ENCODE results near the gene HMGA1. TPM values are rescaled to one million over a fixed set of nuclear protein-coding genes. Genes with fewer than 3 reads are reported as not detected.
A peak's percentile ranks its signal among the peaks of the same experiment; 100 is the strongest.

HMGA1 gene
- total RNA-seq, 2 experiments from 2014 or later, result 569 to 649 TPM

DNA sequence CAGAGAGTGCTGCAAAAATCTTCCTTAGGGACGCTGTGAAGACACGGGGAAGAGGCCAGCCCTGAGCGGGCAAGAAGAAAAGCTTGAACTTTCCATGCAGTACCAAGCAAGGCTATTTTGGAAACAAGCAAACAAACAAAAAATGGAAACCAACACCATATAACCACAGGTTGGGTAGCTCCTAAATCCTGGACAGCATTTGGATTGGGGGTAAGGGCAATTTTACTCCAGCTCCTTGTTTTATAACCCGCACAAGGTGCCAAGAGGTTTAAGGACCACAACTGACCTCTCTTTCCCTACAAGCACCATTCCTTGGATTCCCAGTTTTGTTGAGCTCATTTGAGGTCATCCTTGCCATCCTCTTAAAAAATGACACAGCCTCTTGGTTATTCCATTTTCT lies 43.5 kb downstream of the HMGA1 start:
- CTCF ChIA-PET, result interaction anchor here (0.7 kb wide), 1 partner anchor 48 kb away, joined by 3 read pairs; no protein-coding TSS in a partner anchor
- H3K36me3 Mint-ChIP-seq (ENCODE audit: low read depth), result peaks cover 17% of the 10 kb centered on the region
- H3K9me3 Mint-ChIP-seq (ENCODE audit: low read depth), result no peaks in the 10 kb centered on the region
- DNase-seq (no peak), ATAC-seq (no peak)
- intact Hi-C loops (cut with DNase I, micrococcal nuclease), result no loop called here
- H3K4me3 Mint-ChIP-seq, result no peak overlapping the region
- H3K27me3 Mint-ChIP-seq, result no peaks in the 10 kb centered on the region
- H3K4me1 Mint-ChIP-seq, result peaks cover 9% of the 10 kb centered on the region
- POLR2A ChIA-PET, result no interaction called here
- no peak overlapping the region for H3K27ac Mint-ChIP-seq

DNA sequence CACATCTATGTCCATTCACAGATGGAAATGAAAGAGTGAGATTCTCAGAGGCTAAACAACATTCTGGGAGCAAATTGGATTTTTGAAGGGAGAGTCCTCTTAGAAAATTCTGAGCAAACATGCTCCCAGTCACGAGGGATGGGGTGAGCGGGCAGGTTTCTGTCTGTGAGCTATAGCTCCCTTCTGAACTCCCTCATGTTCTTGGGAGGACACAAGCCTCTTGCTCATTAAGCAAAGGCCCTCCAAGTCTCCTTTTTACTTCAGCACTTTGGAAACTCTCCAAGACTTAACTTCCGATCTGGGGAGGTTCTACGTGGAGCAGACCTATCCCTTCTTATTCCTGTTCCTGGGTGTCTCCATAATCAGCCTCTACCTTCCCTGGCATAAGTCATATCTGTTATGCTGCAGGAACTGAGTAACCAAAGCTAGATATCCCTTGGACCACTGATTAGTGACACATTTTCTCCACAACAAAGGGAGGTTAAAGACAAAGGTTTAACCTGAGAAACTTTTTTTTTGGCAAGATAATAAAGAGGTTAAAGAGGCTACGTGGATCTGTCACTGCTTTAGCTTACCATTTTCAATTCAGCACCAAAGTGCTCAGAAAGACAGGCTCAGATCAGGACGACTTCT lies 45.1 kb downstream of the HMGA1 start:
- ATAC-seq (no peak), DNase-seq (no peak)
- Mint-ChIP-seq H3K9me3 (ENCODE audit: low read depth) (no peaks in the 10 kb centered on the region), H3K4me1 (peaks cover 9% of the 10 kb centered on the region), H3K27ac (no peak overlapping the region), H3K4me3 (no peak overlapping the region), H3K36me3 (ENCODE audit: low read depth) (peaks cover 19% of the 10 kb centered on the region), H3K27me3 (no peaks in the 10 kb centered on the region)
- intact Hi-C loops (cut with DNase I, micrococcal nuclease), result no loop called here
- CTCF ChIA-PET, result interaction anchor here (0.6 kb wide), 2 partner anchors 132 to 977 kb away, joined by 3 read pairs; no protein-coding TSS in a partner anchor
- POLR2A ChIA-PET, result no interaction called here

DNA sequence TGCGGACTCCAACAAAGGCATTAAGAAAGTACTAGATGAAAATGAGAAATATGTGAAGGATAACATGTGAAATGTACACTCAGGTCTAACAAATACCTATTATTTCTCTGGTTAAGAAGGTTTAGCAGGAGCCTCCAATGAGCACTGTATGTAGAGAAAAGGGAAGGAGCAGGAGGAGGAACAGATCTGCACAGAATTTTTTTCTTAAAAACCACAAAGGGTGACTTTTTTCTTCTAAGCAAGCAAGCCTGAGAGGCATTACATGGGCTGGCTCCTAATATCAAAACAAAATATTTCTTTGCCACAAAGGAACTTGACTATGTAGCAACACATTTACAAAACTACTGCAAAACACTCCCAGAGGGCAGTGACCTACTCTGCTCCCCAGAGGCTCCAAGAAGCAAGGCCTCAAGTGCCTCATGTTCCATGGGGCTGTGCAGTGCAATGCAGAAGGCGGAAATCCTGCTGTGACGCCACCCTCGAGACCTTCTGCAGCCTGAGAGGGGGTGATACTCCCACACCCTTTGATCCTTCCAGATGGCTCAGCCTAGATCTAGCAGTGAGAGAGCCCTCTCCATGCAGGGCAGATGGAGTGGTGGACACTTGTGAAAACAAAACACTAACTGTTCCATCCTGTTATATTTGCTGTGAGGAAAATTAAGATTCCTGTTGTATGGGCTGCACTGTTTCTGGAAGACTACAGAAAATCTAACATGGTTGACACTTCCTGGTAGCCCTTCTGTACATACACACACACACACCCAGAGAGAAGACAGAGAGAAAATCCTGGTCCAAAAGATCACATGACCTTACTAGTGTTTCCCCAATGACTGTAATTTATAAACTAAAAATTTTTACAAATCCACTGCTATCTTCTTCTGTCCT lies 48.1 kb downstream of the HMGA1 start:
- H3K9me3 Mint-ChIP-seq (ENCODE audit: low read depth), result no peaks in the 10 kb centered on the region
- peaks cover 24% of the 10 kb centered on the region for H3K36me3 Mint-ChIP-seq (ENCODE audit: low read depth)
- DNase-seq (no peak), ATAC-seq (peak; percentile 23)
- H3K4me1 Mint-ChIP-seq, result peaks cover 21% of the 10 kb centered on the region
- intact Hi-C loops (cut with DNase I, micrococcal nuclease), result no loop called here
- POLR2A ChIA-PET, result interaction anchor here (0.6 kb wide), 2 partner anchors 10 to 26 kb away, joined by 4 read pairs; no protein-coding TSS in a partner anchor
- H3K27ac Mint-ChIP-seq, result no peak overlapping the region
- H3K27me3 Mint-ChIP-seq, result no peaks in the 10 kb centered on the region
- no peak overlapping the region for H3K4me3 Mint-ChIP-seq
- CTCF ChIA-PET, result no interaction called here

DNA sequence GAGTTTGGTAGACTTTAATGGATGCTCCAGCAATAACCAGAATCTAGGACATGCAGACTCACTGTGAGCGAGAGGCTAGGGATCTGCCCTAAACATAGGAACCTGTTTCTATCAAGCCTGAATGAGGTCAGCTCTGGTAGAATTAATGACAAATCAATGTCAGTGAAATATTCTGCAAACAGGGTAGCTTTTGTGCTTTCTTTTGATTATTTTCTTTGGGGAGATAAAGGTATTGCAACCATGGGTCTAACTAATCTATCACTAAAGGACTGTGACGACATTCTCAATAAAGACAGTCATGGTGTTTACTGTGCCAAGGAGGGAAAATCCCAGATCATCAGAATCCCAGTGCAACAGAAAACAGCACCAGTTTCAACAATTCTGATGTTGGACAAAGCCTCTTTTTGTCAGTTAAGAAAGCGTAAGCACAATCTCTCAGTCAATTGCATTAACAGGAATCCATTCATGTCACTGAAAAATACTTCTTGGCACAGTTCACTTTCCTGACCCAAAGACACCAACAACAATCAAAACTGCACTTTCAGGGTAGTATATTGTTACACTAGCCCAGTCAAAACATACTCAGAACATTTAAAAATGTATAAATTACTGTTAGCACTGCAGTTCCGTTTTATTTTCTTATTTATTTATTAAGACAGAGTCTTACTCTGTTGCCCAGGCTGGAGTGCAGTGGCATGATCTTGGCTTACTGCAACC lies 48.9 kb downstream of the HMGA1 start:
- CTCF ChIA-PET, result no interaction called here
- ATAC-seq (no peak), DNase-seq (no peak)
- POLR2A ChIA-PET, result interaction anchor here (0.6 kb wide), 2 partner anchors 25 to 159 kb away, joined by 4 to 5 read pairs; no protein-coding TSS in a partner anchor
- peaks cover 24% of the 10 kb centered on the region for H3K36me3 Mint-ChIP-seq (ENCODE audit: low read depth)
- H3K27ac Mint-ChIP-seq, result no peak overlapping the region
- no peaks in the 10 kb centered on the region for H3K27me3 Mint-ChIP-seq
- H3K4me3 Mint-ChIP-seq, result no peak overlapping the region
- H3K9me3 Mint-ChIP-seq (ENCODE audit: low read depth), result no peaks in the 10 kb centered on the region
- H3K4me1 Mint-ChIP-seq, result peaks cover 21% of the 10 kb centered on the region
- intact Hi-C loops (cut with DNase I, micrococcal nuclease), result no loop called here

DNA sequence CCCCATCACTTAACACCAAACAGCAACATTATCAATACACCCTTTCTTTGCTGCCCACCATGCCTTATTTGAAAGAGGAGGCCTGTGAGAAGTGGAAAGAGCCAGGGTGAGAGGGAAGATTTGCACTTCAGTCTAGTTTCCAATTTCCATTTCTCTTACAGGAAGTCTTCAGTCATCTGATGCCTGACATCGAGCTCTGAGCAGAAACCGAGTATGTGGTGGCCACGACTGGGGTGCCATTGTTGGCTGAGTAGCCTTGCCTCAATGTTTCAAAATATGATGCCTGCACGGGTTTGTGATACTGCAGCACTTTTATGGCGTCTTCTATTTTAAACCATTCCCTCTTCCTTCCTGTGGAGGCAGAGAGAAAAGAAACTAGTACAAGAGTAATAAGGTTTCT lies 51.9 kb downstream of the HMGA1 start:
- Mint-ChIP-seq H3K27me3 (no peaks in the 10 kb centered on the region), H3K27ac (peak overlapping the region; percentile 83), H3K9me3 (ENCODE audit: low read depth) (no peaks in the 10 kb centered on the region), H3K4me3 (no peak overlapping the region), H3K36me3 (ENCODE audit: low read depth) (peaks cover 38% of the 10 kb centered on the region), H3K4me1 (peaks cover 21% of the 10 kb centered on the region)
- intact Hi-C loops (cut with DNase I, micrococcal nuclease), result no loop called here
- POLR2A ChIA-PET, result no interaction called here
- DNase-seq (peak; percentile 55), ATAC-seq (peak; percentile 78)
- CTCF ChIA-PET, result no interaction called here

DNA sequence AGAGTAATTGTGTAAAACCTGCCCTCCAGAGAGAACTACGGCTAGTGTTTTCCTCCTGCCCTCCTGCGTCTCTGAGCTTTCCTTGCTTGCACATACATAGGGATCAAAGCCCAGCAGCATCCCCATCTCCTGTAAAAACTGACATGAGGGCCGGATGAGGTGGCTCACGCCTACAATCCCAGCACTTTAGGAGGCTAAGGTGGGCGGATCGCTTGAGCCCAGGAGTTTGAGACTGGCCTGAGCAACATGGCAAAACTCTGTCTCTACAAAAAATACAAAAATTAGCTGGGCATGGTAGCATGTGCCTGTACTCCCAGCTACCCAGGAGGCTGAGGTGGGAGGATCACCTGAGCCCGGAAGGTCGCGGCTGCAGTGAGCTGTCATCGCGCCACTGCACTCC lies 52.5 kb downstream of the HMGA1 start:
- no peak for ATAC-seq
- no peak overlapping the region for H3K4me3 Mint-ChIP-seq
- peak overlapping the region; percentile 19 for H3K27ac Mint-ChIP-seq
- peaks cover 21% of the 10 kb centered on the region for H3K4me1 Mint-ChIP-seq
- ChIA-PET POLR2A (no interaction called here), CTCF (no interaction called here)
- H3K9me3 Mint-ChIP-seq (ENCODE audit: low read depth), result no peaks in the 10 kb centered on the region
- no peaks in the 10 kb centered on the region for H3K27me3 Mint-ChIP-seq
- intact Hi-C loops (cut with DNase I, micrococcal nuclease), result no loop called here
- H3K36me3 Mint-ChIP-seq (ENCODE audit: low read depth), result peaks cover 39% of the 10 kb centered on the region
- no peak for DNase-seq

DNA sequence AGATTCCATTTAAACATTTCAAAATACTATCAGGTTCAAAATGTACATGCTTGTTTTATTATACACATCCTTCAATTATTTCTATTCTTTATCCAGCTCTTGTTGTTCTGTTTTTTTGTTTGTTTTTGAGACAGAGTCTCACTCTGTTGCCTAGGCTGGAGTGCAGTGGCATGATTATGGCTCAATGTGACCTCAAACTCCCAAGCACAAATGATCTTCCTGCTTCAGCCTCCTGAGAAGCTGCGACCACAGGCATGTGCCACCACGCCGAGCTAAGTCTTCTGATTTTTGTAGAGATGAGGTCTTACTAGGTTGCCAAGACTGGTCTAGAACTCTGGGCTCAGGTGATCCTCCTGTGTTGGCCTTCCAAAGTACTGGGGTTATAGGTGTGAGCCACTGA lies 56.3 kb downstream of the HMGA1 start:
- H3K9me3 Mint-ChIP-seq (ENCODE audit: low read depth), result no peaks in the 10 kb centered on the region
- intact Hi-C loops (cut with DNase I, micrococcal nuclease), result no loop called here
- no peak overlapping the region for H3K4me3 Mint-ChIP-seq
- peaks cover 19% of the 10 kb centered on the region for H3K4me1 Mint-ChIP-seq
- no peak for DNase-seq
- no peak overlapping the region for H3K27ac Mint-ChIP-seq
- ATAC-seq, result no peak
- POLR2A ChIA-PET, result no interaction called here
- no peaks in the 10 kb centered on the region for H3K27me3 Mint-ChIP-seq
- CTCF ChIA-PET, result no interaction called here
- H3K36me3 Mint-ChIP-seq (ENCODE audit: low read depth), result peaks cover 30% of the 10 kb centered on the region

DNA sequence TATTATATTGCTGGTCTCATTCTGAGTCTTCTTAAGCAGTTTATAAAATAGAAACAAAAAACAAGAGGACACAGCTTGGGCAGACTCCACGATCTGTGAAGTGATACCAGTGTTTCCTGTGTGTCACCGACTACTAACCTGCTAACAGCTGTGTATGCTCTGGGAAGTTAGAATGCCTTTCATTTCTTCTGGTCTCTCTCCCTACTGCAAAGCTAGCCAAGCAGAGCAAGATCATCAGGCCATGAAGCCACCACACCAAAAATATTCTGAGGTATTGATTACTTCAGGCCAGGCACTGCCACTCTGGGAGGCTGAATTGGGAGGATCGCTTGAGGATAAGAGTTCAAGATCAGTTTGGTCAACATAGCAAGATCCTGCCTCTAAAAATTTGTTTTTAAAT lies 59.0 kb downstream of the HMGA1 start:
- H3K9me3 Mint-ChIP-seq (ENCODE audit: low read depth), result no peaks in the 10 kb centered on the region
- H3K4me3 Mint-ChIP-seq, result no peak overlapping the region
- intact Hi-C loops (cut with DNase I, micrococcal nuclease), result no loop called here
- H3K27me3 Mint-ChIP-seq, result no peaks in the 10 kb centered on the region
- ChIA-PET POLR2A (no interaction called here), CTCF (no interaction called here)
- peak overlapping the region; percentile 1 for H3K27ac Mint-ChIP-seq
- H3K36me3 Mint-ChIP-seq (ENCODE audit: low read depth), result peaks cover 22% of the 10 kb centered on the region
- H3K4me1 Mint-ChIP-seq, result peaks cover 8% of the 10 kb centered on the region
- ATAC-seq (peak; percentile 74), DNase-seq (peak; percentile 16)

Small RNAs within 50 kb of the gene (microRNA-seq; reads per million reads assigned to microRNA genes)
- gene MIR6835 (ENCODE audit: borderline replicate concordance), result not detected

Other genes starting within 250 kb of the HMGA1 start
- under 1 TPM in 1 of 2 experiments, not detected in 1; 0.11 TPM for gene GRM4, start 90.8 kb upstream of the HMGA1 start, total RNA-seq
- 10 to 100 TPM; 15.8 to 16.3 TPM for gene SMIM29, start 12.1 kb downstream of the HMGA1 start, total RNA-seq
- gene NUDT3, start 155.8 kb downstream of the HMGA1 start, total RNA-seq, result 10 to 100 TPM; 13.3 to 13.6 TPM
- 1,000 to 10,000 TPM; 2,447 to 2,541 TPM for gene RPS10, start 189.2 kb downstream of the HMGA1 start, total RNA-seq
- gene PACSIN1, start 229.2 kb downstream of the HMGA1 start, total RNA-seq, result under 1 TPM; 0.07 to 0.14 TPM

All from activated CD4-positive, alpha-beta T cell treated with anti-CD3 and anti-CD28 coated beads for 36 hours (primary cell).